Kidney (tissue), 14 donors: ENCODE measurements around the gene RYR3. TPM values are rescaled to one million over a fixed set of nuclear protein-coding genes. Genes with fewer than 3 reads are reported as not detected.

Source experiments
- DNase-seq, 5 donors: peaks; one replicate each; pipeline ENCODE4 v3.0.0-alpha.2; 2013 to 2020
- FAIRE-seq: peaks from 2 replicates; lab custom pipeline; 2012; peaks lifted over from hg19 to GRCh38; lab: Jason Lieb, UNC
- H3K27ac ChIP-seq, 2 donors: one replicate each; pipeline ENCODE4 v1.7.0; 2013; ENCODE audit warnings: low read depth in 2 of 2, low read length in 2 of 2, inconsistent platforms in 1 of 2
- H3K27me3 ChIP-seq: one replicate; pipeline ENCODE4 v1.7.1; 2013; ENCODE audit warnings: low read length, inconsistent platforms; ENCODE audit not compliant: control insufficient read depth, insufficient read depth
- H3K36me3 ChIP-seq, 3 donors: one replicate each; pipeline versions ENCODE4 v1.7.0 to v1.7.1; 2013; ENCODE audit warnings: low read length in 3 of 3, control low read depth in 1 of 3, inconsistent platforms in 1 of 3; ENCODE audit not compliant: insufficient read depth in 3 of 3, control insufficient read depth in 2 of 3
- H3K4me1 ChIP-seq, 3 donors: one replicate each; pipeline versions ENCODE4 v1.7.0 to v1.7.1; 2013; ENCODE audit warnings: low read length in 3 of 3, inconsistent platforms in 1 of 3, low read depth in 1 of 3; ENCODE audit not compliant: control insufficient read depth in 2 of 3, insufficient read depth in 2 of 3
- H3K4me3 ChIP-seq, 3 donors: one replicate each; pipeline versions ENCODE4 v1.7.0 to v1.8.1; 2013; ENCODE audit warnings: low read length in 3 of 3, control low read depth in 1 of 3, inconsistent platforms in 1 of 3
- H3K9ac ChIP-seq, 3 donors: one replicate each; pipeline versions ENCODE4 v1.7.0 to v1.7.1; 2013; ENCODE audit warnings: low read length in 3 of 3, control low read depth in 1 of 3, inconsistent platforms in 1 of 3
- H3K9me3 ChIP-seq, 3 donors: one replicate each; pipeline versions ENCODE4 v1.7.0 to v1.7.1; 2013; ENCODE audit warnings: low read length in 3 of 3, control low read depth in 1 of 3, inconsistent platforms in 1 of 3; ENCODE audit not compliant: control insufficient read depth in 2 of 3, insufficient read depth in 1 of 3
- CTCF ChIP-seq: IDR thresholded peaks from 3 replicates; pipeline ENCODE4 v1.5.1; 2012; ENCODE audit warnings: mild to moderate bottlenecking, moderate library complexity, borderline replicate concordance; ENCODE audit not compliant: insufficient read depth; ENCODE audit errors: extremely low read depth
- intact Hi-C: fragments of 100-400 bp; cut with DNase I; formaldehyde crosslinking; loops from one replicate; pipeline ENCODE4 v1.11.1; 2022
- polyA plus RNA-seq: library from polyadenylated mRNA; stranded (reverse); fragments of 350-450 nt; fragmentation: Illumina TruSeq; extraction: RNeasy Lipid Tissue Mini Kit (QIAGEN cat#74804); gene quantifications from one replicate; pipeline ENCODE4 v1.2.3, GENCODE V29; 2014; ENCODE audit warnings: low read depth, low replicate concordance; ENCODE audit not compliant: insufficient read depth
- total RNA-seq: library from RNA; stranded (reverse); fragmentation: NEBNext Ultra II Directional; extraction: Animal tissue kit (Norgen Biotek cat#: 25700); gene quantifications from one replicate; pipeline ENCODE4 v1.2.1, GENCODE V29; 2021
- donor health status: control.
- donor health status: control.
- donor health status: control.
- donor health status: control.
- donor health status: control.
- donor health status: DM: yes; HTN: yes; CAD: no.
- donor health status: Normal renal cell carcinoma (clear cell type).

RYR3 gene
- total and polyA plus RNA-seq, 2 donors from 2014 or later, result 0.90 to 10.5 TPM

- H3K4me1 ChIP-seq, result no peaks in the 10 kb centered on the region
- TF ChIP-seq CTCF, result no peak
- no peaks in the 10 kb centered on the region for H3K27me3 ChIP-seq
- DNase-seq (no peak), FAIRE-seq (no peak)
- H3K36me3 ChIP-seq, result no peaks in the 10 kb centered on the region
- no peaks in the 10 kb centered on the region for H3K9me3 ChIP-seq
- no peak overlapping the region for H3K4me3 ChIP-seq
- intact Hi-C loops, result no loop called here
- H3K27ac ChIP-seq, result no peak overlapping the region
- H3K9ac ChIP-seq, result no peak overlapping the region
Measured at GRCh38 chr15:33490703-33491102, 179.9 kb downstream of the RYR3 start.

GRCh38 chr15:33492434-33493052, 181.8 kb downstream of the RYR3 start:
- peak in 2 of 5 donors; percentile 5 to 36 for DNase-seq

GRCh38 chr15:33494306-33494705, 183.5 kb downstream of the RYR3 start:
- no peak for TF ChIP-seq CTCF
- intact Hi-C loops, result no loop called here
- no peak for FAIRE-seq

More at GRCh38 chr15:33492434-33493052, 181.8 kb downstream of the RYR3 start:
- Histone ChIP-seq H3K9ac (no peak overlapping the region), H3K9me3 (no peaks in the 10 kb centered on the region), H3K27me3 (no peaks in the 10 kb centered on the region), H3K4me3 (no peak overlapping the region), H3K36me3 (no peaks in the 10 kb centered on the region), H3K4me1 (no peaks in the 10 kb centered on the region), H3K27ac (no peak overlapping the region)
- intact Hi-C loops, result no loop called here
- FAIRE-seq, result no peak
- TF ChIP-seq CTCF, result no peak

More at GRCh38 chr15:33494306-33494705, 183.5 kb downstream of the RYR3 start:
- no peak for DNase-seq
- no peaks in the 10 kb centered on the region for H3K36me3 ChIP-seq
- no peaks in the 10 kb centered on the region for H3K27me3 ChIP-seq
- H3K4me1 ChIP-seq, result no peaks in the 10 kb centered on the region
- no peak overlapping the region for H3K27ac ChIP-seq
- no peak overlapping the region for H3K4me3 ChIP-seq
- H3K9me3 ChIP-seq, result no peaks in the 10 kb centered on the region
- no peak overlapping the region for H3K9ac ChIP-seq
